K562 (cell line): Measurements from ENCODE around the gene NOLC1. TPM values are rescaled to one million over a fixed set of nuclear protein-coding genes. Genes with fewer than 3 reads are reported as not detected.
A peak's percentile ranks its signal among the peaks of the same experiment; 100 is the strongest.

Experiments
- ATAC-seq: fragments of 200-7000 bp; cut with Tn5 transposase; 3 replicates; pipeline ENCODE4 v1.9.1; 2020; ENCODE audit warnings: moderate library complexity
- BruUV-seq: library from RNA; stranded (reverse); fragments of 400-500 nt; replicated peaks from 2 replicates; lab custom pipeline; 2021; lab: Mats Ljungman, UMichigan
- CTCF ChIA-PET: fragments of 300-600 bp; formaldehyde crosslinking; extraction: SDS; loops from one replicate; lab custom pipeline; 2021; ENCODE audit warnings: low intra/inter-chr PET ratio; lab: Yijun Ruan, JAX
- POLR2A ChIA-PET: fragments of 300-600, 350-650 bp; sonication (Branson Sonifier 250); formaldehyde crosslinking; extraction: SDS; loops from one replicate; lab custom pipeline; 2021; ENCODE audit warnings: antibody characterized with exemption, inconsistent platforms; lab: Yijun Ruan, JAX
- DNase-seq, 4 experiments: peaks; one replicate each; pipeline versions ENCODE4 v3.0.0 to v3.0.0-alpha.2; 2011 to 2018; ENCODE audit warnings: low spot score in 3 of 4, mixed read lengths in 3 of 4; ENCODE audit errors: extremely low read depth in 1 of 4
- FAIRE-seq: peaks from 2 replicates; lab custom pipeline; 2011; peaks lifted over from hg19 to GRCh38; lab: Jason Lieb, UNC
- H2AFZ ChIP-seq: 2 replicates; pipeline ENCODE4 v1.6.0; 2011; ENCODE audit warnings: low read depth, low read length, control low read depth, inconsistent platforms
- H3K27ac ChIP-seq: fragments of 200-600 bp; 3 replicates; pipeline ENCODE4 v1.8.0; 2011; ENCODE audit warnings: low read depth, mild to moderate bottlenecking, control low read depth, inconsistent platforms, low read length, moderate library complexity, mixed read lengths; ENCODE audit errors: extremely low read depth
- H3K27me3 ChIP-seq, 2 experiments: fragments of 300-600 bp in 1 of 2; 2 replicates in 1 of 2; 3 replicates in 1 of 2; pipeline versions ENCODE4 v1.6.0 to v1.8.0; 2011; ENCODE audit warnings: inconsistent platforms in 2 of 2, low read length in 2 of 2, mild to moderate bottlenecking in 1 of 2, mixed read lengths in 1 of 2, moderate library complexity in 1 of 2; ENCODE audit not compliant: control insufficient read depth in 2 of 2, insufficient read depth in 2 of 2
- H3K36me3 ChIP-seq: fragments of 300-600 bp; 3 replicates; pipeline ENCODE4 v1.8.0; 2011; ENCODE audit warnings: mild to moderate bottlenecking, low read length, inconsistent platforms; ENCODE audit not compliant: control insufficient read depth, insufficient read depth
- H3K4me1 ChIP-seq, 2 experiments: fragments of 200-600 bp in 1 of 2; replicated peaks in 1 of 2; 2 replicates in 1 of 2; 3 replicates in 1 of 2; pipeline versions ENCODE4 v1.5.1 to v1.8.0; 2011; ENCODE audit warnings: inconsistent platforms in 2 of 2, low read length in 2 of 2, mild to moderate bottlenecking in 1 of 2, mixed read lengths in 1 of 2, moderate library complexity in 1 of 2; ENCODE audit not compliant: control insufficient read depth in 2 of 2, insufficient read depth in 2 of 2
- H3K4me2 ChIP-seq: 2 replicates; pipeline ENCODE4 v1.6.1; 2011; ENCODE audit warnings: low read length, control low read depth, inconsistent platforms, mixed read lengths; ENCODE audit not compliant: insufficient read depth
- H3K4me3 ChIP-seq: fragments of 200-600 bp; sonication (generic), shearing (Covaris generic); 2 replicates; pipeline ENCODE4 v1.5.1; 2016; ENCODE audit warnings: control low read depth, inconsistent platforms
- H3K79me2 ChIP-seq: fragments of 200-600 bp; 3 replicates; pipeline ENCODE4 v1.8.0; 2011; ENCODE audit warnings: low read length, inconsistent platforms; ENCODE audit not compliant: control insufficient read depth, insufficient read depth
- H3K9ac ChIP-seq, 2 experiments: 2 replicates each; pipeline versions ENCODE4 v1.6.0 to v1.6.1; 2011; ENCODE audit warnings: low read depth in 2 of 2, low read length in 2 of 2, control low read depth in 1 of 2, inconsistent platforms in 1 of 2, mild to moderate bottlenecking in 1 of 2, mixed read lengths in 1 of 2; ENCODE audit not compliant: insufficient read depth in 1 of 2
- H3K9me1 ChIP-seq: one replicate; pipeline ENCODE4 v1.6.0; 2011; ENCODE audit warnings: inconsistent platforms, mild to moderate bottlenecking, low read length, moderate library complexity; ENCODE audit not compliant: control insufficient read depth, insufficient read depth
- H3K9me3 ChIP-seq: replicated peaks from 2 replicates; pipeline ENCODE4 v1.5.1; 2011; ENCODE audit warnings: low read depth, low read length, inconsistent platforms; ENCODE audit not compliant: control insufficient read depth, insufficient read depth
- H4K20me1 ChIP-seq: replicated peaks from 2 replicates; pipeline ENCODE4 v1.6.1; 2011; ENCODE audit warnings: low read length, inconsistent platforms, mixed read lengths; ENCODE audit not compliant: control insufficient read depth, insufficient read depth
- FOXJ2 ChIP-seq: fragments of 200-800 bp; sonication (Bioruptor generic); IDR thresholded peaks from 2 replicates; pipeline ENCODE4 v1.6.1; 2016; ENCODE audit warnings: missing genetic modification characterization, missing compliant biosample characterization
- HMG20A ChIP-seq: fragments of 450-650 bp; formaldehyde crosslinking; conservative IDR thresholded peaks from 2 replicates; pipeline ENCODE4 v1.4.0; 2020; ENCODE audit warnings: mild to moderate bottlenecking, mixed read lengths
- KDM1A ChIP-seq, 2 experiments: fragments of 450-650 bp; IDR thresholded peaks; 2 replicates each; pipeline ENCODE4 v1.6.1; 2016; ENCODE audit warnings: mild to moderate bottlenecking in 2 of 2
- MAX ChIP-seq: sonication (generic); formaldehyde crosslinking; IDR thresholded peaks from 2 replicates; pipeline ENCODE4 v1.9.0; 2022; ENCODE audit warnings: mild to moderate bottlenecking, missing genetic modification reagents
- NCOA4 ChIP-seq: fragments of 450-650 bp; IDR thresholded peaks from 2 replicates; pipeline ENCODE4 v1.6.1; 2018; ENCODE audit warnings: mild to moderate bottlenecking; ENCODE audit not compliant: partially characterized antibody
- THAP12 ChIP-seq: fragments of 250-450 bp; sonication (Bioruptor Pico); IDR thresholded peaks from 2 replicates; pipeline ENCODE4 v1.9.0; 2021; ENCODE audit warnings: mild to moderate bottlenecking, inconsistent platforms
- ZNF655 ChIP-seq: fragments of 250-450 bp; sonication (Bioruptor Pico); IDR thresholded peaks from 2 replicates; pipeline ENCODE4 v1.5.0; 2021
- WGBS: fragments of 100-300 bp; shearing (Covaris generic); methylation state at CpG from one replicate; pipeline ENCODE4 v1.1.6; 2016; ENCODE audit warnings: low coverage, mixed read lengths; ENCODE audit not compliant: insufficient coverage; ENCODE audit errors: missing lambda C conversion rate; 5-methylcytosine and 5-hydroxymethylcytosine counted together
- in situ Hi-C: fragments of 300-500 bp; cut with MboI; formaldehyde crosslinking; loops from 4 replicates; pipeline ENCODE4 v1.15.0; 2018; ENCODE audit warnings: inconsistent platforms, mixed read lengths
- intact Hi-C: fragments of 100-400 bp; cut with micrococcal nuclease; formaldehyde crosslinking; loops from 2 replicates; pipeline ENCODE4 v1.14.2; 2022
- polyA plus RNA-seq, 8 experiments: library from polyadenylated mRNA; depleted of rRNA in 4 of 8; stranded (reverse) in 5 of 8; unstranded in 3 of 8; fragments of >200 nt; fragmentation: Nextera tagmentation in 2 of 8; fragmentation: Illumina TruSeq in 1 of 8; extraction: Ambion mirVana in 2 of 8; extraction: Trizol in 1 of 8; gene quantifications; 2 replicates each; pipeline versions ENCODE4 v1.2.1 to v1.2.3, GENCODE V29; 2011 to 2014; ENCODE audit warnings: inconsistent platforms in 1 of 8, missing spikeins in 1 of 8
- total RNA-seq, 7 experiments: library from RNA; depleted of rRNA in 6 of 7; stranded (reverse); fragments of >200 nt in 6 of 7; fragmentation: Illumina TruSeq in 2 of 7; extraction: Trizol in 2 of 7; gene quantifications; 2 replicates each; pipeline versions ENCODE4 v1.2.1 to v1.2.3, GENCODE V29; 2011 to 2021; ENCODE audit warnings: low replicate concordance in 1 of 7

The NOLC1 gene
- total and polyA plus RNA-seq, 9 of the 15 experiments (the other 6 are each of a cell fraction or from before 2014, with no cell fraction given), result 102 to 310 (median 165) TPM

- TF ChIP-seq THAP12 (CRISPR knock-in tag), result peak; percentile 65; the same call in 1 of the 2 replicates
These were observed 37.1 kb upstream of the NOLC1 start (continued) for GRCh38 chr10:102114861-102115618.

GRCh38 chr10:102115775-102116174 lies 36.4 kb upstream of the NOLC1 start:
- FAIRE-seq (no peak), DNase-seq (no peak), ATAC-seq (no peak)
- WGBS, result 20% methylated on average over 1 of the region's 3 CpGs
- Histone ChIP-seq H3K4me1 (peaks cover 42 to 54% of the 10 kb centered on the region in 2 experiments), H3K27me3 (no peaks in the 10 kb centered on the region), H3K9me3 (no peaks in the 10 kb centered on the region), H3K9ac (peak overlapping the region in 1 of 2 experiments; percentile 47; a peak in 1 of 4 replicates), H3K4me3 (no peak overlapping the region), H3K4me2 (peak overlapping the region; percentile 78), H3K9me1 (peaks cover 3% of the 10 kb centered on the region), H2AFZ (no peak overlapping the region), H3K79me2 (peaks cover 99% of the 10 kb centered on the region), H4K20me1 (peaks cover 13% of the 10 kb centered on the region; the same call in 1 of the 2 replicates), H3K27ac (peak overlapping the region; percentile 64), H3K36me3 (peaks cover 25% of the 10 kb centered on the region)
- in situ Hi-C loops (no loop called here), intact Hi-C loops (loop anchor here (10.0 kb wide), 1 partner anchor 271 kb away; the partner anchor contains the start of gene KCNIP2)
- BruUV-seq, result no TSS peak
- ChIA-PET POLR2A (interaction anchor here (0.7 kb wide), 1 partner anchor 59 kb away, joined by 3 read pairs; no protein-coding TSS in a partner anchor), CTCF (no interaction called here)
- no peak for TF ChIP-seq MAX (CRISPR knock-in tag)
- TF ChIP-seq ZNF655 (CRISPR knock-in tag), result no peak
- TF ChIP-seq FOXJ2 (tag), result no peak
- TF ChIP-seq HMG20A, result no peak
- TF ChIP-seq NCOA4, result no peak
- 0 out of 4 replicates have a peak, but pooled peaks of 1 of the 2 experiments have one; percentile 10 for TF ChIP-seq KDM1A (IDR thresholded peaks at IDR 0.05)
